ENCODE data around the gene RDH12. TPM values are rescaled to one million over a fixed set of nuclear protein-coding genes. Genes with fewer than 3 reads are reported as not detected.

RDH12 gene
- total RNA-seq, 1 donor from 2014 or later = 1.3 TPM

DNA sequence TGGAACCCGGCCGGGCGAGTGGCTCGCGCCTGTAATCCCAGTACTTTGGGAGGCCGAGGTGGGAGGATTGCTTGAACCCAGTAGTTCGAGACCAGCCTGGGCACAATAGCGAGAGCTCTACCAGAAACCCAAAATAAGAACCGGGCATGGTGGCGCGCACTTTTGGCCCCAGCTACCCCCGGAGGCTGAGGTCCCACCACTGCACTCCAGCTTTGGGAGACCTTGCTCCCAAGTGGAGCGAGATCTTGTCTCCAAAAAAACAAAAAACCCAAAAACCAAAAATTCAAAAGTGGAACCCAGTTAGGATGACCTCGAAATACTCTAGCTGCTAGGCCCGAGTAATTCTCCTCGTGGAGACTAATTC is 26.5 kb upstream of the RDH12 start:
- H3F3A ChIP-seq (ENCODE audit: low read depth) = peaks cover 38% of the 10 kb centered on the region
- peak overlapping the region; percentile 100 for H3K27ac ChIP-seq
- peaks cover 4% of the 10 kb centered on the region for H3K36me3 ChIP-seq
- peaks cover 49% of the 10 kb centered on the region for H4K20me1 ChIP-seq (ENCODE audit: low read depth)
- H3K9me3 Mint-ChIP-seq = no peaks in the 10 kb centered on the region
- H3K9me3 ChIP-seq (ENCODE audit: low read depth) = no peaks in the 10 kb centered on the region
- TF ChIP-seq, protein P1, sequence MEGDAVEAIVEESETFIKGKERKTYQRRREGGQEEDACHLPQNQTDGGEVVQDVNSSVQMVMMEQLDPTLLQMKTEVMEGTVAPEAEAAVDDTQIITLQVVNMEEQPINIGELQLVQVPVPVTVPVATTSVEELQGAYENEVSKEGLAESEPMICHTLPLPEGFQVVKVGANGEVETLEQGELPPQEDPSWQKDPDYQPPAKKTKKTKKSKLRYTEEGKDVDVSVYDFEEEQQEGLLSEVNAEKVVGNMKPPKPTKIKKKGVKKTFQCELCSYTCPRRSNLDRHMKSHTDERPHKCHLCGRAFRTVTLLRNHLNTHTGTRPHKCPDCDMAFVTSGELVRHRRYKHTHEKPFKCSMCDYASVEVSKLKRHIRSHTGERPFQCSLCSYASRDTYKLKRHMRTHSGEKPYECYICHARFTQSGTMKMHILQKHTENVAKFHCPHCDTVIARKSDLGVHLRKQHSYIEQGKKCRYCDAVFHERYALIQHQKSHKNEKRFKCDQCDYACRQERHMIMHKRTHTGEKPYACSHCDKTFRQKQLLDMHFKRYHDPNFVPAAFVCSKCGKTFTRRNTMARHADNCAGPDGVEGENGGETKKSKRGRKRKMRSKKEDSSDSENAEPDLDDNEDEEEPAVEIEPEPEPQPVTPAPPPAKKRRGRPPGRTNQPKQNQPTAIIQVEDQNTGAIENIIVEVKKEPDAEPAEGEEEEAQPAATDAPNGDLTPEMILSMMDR (IDR thresholded peaks at IDR 0.05) = no peak
- no peak for TF ChIP-seq EZH2 (IDR thresholded peaks at IDR 0.05)
- no peak for TF ChIP-seq EZH2phosphoT487 (IDR thresholded peaks at IDR 0.05)
- peak overlapping the region; percentile 97 for H3K4me3 Mint-ChIP-seq
- H2AFZ ChIP-seq (replicated peaks) = peak overlapping the region; percentile 88
- peaks cover 46% of the 10 kb centered on the region for H3K79me2 ChIP-seq (ENCODE audit: low read depth)
- no peaks in the 10 kb centered on the region for H3K27me3 Mint-ChIP-seq (ENCODE audit: insufficient read depth, low read depth)
- DNase-seq (ENCODE audit: low spot score) = no peak
- peak overlapping the region; percentile 99 for H3K27ac Mint-ChIP-seq
- peaks cover 17% of the 10 kb centered on the region for H3K4me1 Mint-ChIP-seq
- peak overlapping the region; percentile 99 for H3K9ac ChIP-seq
- no peaks in the 10 kb centered on the region for H3K27me3 ChIP-seq
- H3K4me3 ChIP-seq = peak overlapping the region; percentile 76
- peak overlapping the region; percentile 90 for H3K4me2 ChIP-seq
- peaks cover 13% of the 10 kb centered on the region for H3K36me3 Mint-ChIP-seq
- peaks cover 7% of the 10 kb centered on the region for H3K4me1 ChIP-seq

DNA sequence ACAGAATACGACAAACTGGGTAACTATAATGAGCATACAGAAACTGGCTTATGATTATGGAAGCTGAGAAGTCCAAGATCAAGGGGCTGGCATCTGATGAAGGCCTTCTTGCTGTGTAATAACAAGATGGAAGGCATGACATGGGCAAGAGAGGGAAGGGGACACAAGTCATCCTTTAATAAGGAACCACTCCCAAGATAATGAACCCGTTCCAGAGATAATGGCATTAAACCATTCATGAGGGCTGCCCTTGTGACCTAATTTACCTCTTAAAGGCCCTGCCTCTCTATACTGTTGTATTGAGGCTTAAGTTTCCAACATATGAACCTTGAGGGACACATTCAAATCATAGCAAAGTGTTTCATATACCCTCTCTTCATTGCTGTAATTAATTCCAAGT is 22.7 kb upstream of the RDH12 start:
- Histone ChIP-seq H3K79me2 (ENCODE audit: low read depth) (peaks cover 33% of the 10 kb centered on the region), H3K4me3 (no peak overlapping the region), H2AFZ (replicated peaks) (no peak overlapping the region), H3F3A (ENCODE audit: low read depth) (peaks cover 36% of the 10 kb centered on the region), H3K9ac (no peak overlapping the region), H3K27me3 (no peaks in the 10 kb centered on the region), H3K9me3 (ENCODE audit: low read depth) (no peaks in the 10 kb centered on the region), H3K27ac (no peak overlapping the region), H3K4me1 (no peaks in the 10 kb centered on the region), H4K20me1 (ENCODE audit: low read depth) (peaks cover 36% of the 10 kb centered on the region), H3K36me3 (peaks cover 16% of the 10 kb centered on the region), H3K4me2 (no peak overlapping the region)
- TF ChIP-seq EZH2 (IDR thresholded peaks at IDR 0.05) (no peak), EZH2phosphoT487 (IDR thresholded peaks at IDR 0.05) (no peak)
- TF ChIP-seq, protein P1 (IDR thresholded peaks at IDR 0.05) = no peak
- Mint-ChIP-seq H3K4me1 (peaks cover 5% of the 10 kb centered on the region), H3K27ac (no peak overlapping the region), H3K36me3 (peaks cover 34% of the 10 kb centered on the region), H3K4me3 (no peak overlapping the region), H3K9me3 (no peaks in the 10 kb centered on the region), H3K27me3 (ENCODE audit: insufficient read depth, low read depth) (no peaks in the 10 kb centered on the region)
- no peak for DNase-seq (ENCODE audit: low spot score)

DNA sequence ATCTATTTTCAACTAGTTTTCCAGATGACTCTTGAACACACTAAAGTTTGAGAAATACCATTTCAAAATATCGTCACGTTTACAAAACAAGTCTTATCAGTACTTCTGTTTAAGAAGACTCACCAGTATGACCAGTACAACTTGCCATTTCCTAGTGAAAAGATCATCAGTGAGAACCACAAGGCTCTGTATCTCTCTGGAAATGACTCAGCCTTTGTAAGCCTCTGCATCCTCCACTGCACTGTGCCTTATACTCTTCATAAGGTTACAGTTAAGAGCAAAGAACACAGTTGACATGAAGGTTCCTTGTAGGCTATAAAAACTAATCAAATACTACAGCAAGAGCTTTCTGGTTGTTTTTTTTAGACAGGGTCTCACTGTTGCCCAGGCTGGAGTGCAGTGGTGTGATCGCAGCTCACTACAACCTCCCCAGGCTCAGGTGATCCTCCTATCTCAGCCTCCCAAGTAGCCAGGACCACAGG is 21.5 kb upstream of the RDH12 start:
- no peak overlapping the region for H3K27ac Mint-ChIP-seq
- H3K4me1 Mint-ChIP-seq = peaks cover 5% of the 10 kb centered on the region
- H3K9me3 Mint-ChIP-seq = no peaks in the 10 kb centered on the region
- H3K4me3 Mint-ChIP-seq = no peak overlapping the region
- H3K36me3 Mint-ChIP-seq = peaks cover 42% of the 10 kb centered on the region
- peaks cover 16% of the 10 kb centered on the region for H3K36me3 ChIP-seq
- H3K4me3 ChIP-seq = no peak overlapping the region
- DNase-seq (ENCODE audit: low spot score) = no peak
- no peak overlapping the region for H3K9ac ChIP-seq
- no peaks in the 10 kb centered on the region for H3K4me1 ChIP-seq
- no peaks in the 10 kb centered on the region for H3K27me3 ChIP-seq
- H3K27me3 Mint-ChIP-seq (ENCODE audit: insufficient read depth, low read depth) = peaks cover 2% of the 10 kb centered on the region
- H2AFZ ChIP-seq (replicated peaks) = no peak overlapping the region
- TF ChIP-seq, protein P1 (IDR thresholded peaks at IDR 0.05) = no peak
- TF ChIP-seq EZH2 (IDR thresholded peaks at IDR 0.05) (no peak), EZH2phosphoT487 (IDR thresholded peaks at IDR 0.05) (no peak)
- peaks cover 38% of the 10 kb centered on the region for H3K79me2 ChIP-seq (ENCODE audit: low read depth)
- H3K9me3 ChIP-seq (ENCODE audit: low read depth) = no peaks in the 10 kb centered on the region
- H3K27ac ChIP-seq = no peak overlapping the region
- peaks cover 24% of the 10 kb centered on the region for H3F3A ChIP-seq (ENCODE audit: low read depth)
- H4K20me1 ChIP-seq (ENCODE audit: low read depth) = peaks cover 40% of the 10 kb centered on the region
- no peak overlapping the region for H3K4me2 ChIP-seq

Measured in neural progenitor cell (in vitro differentiated cells).